GM12801 (cell line): ENCODE data around the gene ADGRF5.

Experiments
- TF ChIP-seq, protein P1 (sequence below): IDR thresholded peaks from one replicate; pipeline ENCODE4 v1.5.1; 2011; ENCODE audit warnings: control low read depth; ENCODE audit not compliant: insufficient read length; ENCODE audit errors: extremely low read depth

ADGRF5 gene

GRCh38 chr6:46947497-46947896 is 25.8 kb upstream of the ADGRF5 start:
- TF ChIP-seq, protein P1, sequence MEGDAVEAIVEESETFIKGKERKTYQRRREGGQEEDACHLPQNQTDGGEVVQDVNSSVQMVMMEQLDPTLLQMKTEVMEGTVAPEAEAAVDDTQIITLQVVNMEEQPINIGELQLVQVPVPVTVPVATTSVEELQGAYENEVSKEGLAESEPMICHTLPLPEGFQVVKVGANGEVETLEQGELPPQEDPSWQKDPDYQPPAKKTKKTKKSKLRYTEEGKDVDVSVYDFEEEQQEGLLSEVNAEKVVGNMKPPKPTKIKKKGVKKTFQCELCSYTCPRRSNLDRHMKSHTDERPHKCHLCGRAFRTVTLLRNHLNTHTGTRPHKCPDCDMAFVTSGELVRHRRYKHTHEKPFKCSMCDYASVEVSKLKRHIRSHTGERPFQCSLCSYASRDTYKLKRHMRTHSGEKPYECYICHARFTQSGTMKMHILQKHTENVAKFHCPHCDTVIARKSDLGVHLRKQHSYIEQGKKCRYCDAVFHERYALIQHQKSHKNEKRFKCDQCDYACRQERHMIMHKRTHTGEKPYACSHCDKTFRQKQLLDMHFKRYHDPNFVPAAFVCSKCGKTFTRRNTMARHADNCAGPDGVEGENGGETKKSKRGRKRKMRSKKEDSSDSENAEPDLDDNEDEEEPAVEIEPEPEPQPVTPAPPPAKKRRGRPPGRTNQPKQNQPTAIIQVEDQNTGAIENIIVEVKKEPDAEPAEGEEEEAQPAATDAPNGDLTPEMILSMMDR = no peak

DNA sequence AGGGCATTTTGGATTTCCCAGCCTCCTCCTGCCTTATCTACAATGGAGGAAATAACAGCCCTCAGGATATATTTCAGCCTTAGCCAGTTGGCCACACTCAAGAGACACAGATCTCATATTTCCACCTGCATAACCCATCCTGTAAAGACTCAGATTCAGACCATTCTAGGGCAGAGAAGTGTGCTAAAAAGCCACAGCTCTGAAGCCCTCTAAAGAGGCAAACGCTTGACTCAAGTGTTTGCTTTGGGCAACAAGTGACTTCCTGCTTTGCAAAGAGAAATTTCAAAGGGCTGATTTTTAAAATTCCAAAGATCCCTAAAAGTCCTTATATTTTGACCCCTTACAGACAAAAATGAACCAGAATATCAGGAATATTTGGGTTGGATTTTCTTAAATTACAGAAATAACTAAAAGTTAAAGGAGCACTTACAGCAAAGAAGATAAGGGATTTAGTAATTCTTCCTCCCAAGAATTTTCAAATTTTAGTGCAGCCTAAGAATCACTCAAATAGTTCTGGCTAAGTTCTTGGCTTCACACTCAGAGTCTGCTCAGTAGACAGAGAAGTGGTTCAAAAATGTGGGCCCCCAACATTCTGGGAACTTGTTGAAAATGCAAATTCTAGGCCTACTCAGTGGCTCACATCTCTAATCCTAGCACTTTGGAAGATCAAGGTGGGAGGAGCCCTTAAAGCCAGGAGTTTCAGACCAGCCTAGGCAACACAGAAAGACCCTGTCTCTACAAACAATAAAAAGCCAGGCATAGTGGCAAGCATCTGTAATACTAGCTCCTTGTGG is 18.9 kb upstream of the ADGRF5 start:
- TF ChIP-seq, protein P1 = no peak

DNA sequence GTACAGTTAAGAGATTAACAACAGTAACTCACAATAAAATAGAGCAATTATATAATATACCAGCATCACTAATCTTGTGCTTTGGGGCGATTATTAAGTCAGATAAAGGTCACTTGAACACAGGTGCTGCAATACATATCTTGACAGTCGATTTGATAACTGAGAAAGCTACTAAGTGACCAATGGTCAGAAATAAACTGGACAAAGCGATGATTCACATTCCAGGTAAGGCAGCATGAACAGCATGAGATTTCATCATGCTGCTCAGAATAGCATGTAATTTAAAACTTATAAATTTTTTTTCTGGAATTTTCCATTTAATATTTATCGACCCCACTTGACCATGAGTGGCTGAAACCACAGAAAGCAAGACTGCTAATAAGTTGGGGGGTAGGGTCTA is 15.9 kb upstream of the ADGRF5 start:
- TF ChIP-seq, protein P1 = no peak

- TF ChIP-seq, protein P1 = no peak
Measured at GRCh38 chr6:46935687-46936086, 13.9 kb upstream of the ADGRF5 start.

GRCh38 chr6:46933751-46934150 is 12.0 kb upstream of the ADGRF5 start:
- TF ChIP-seq, protein P1 = no peak

DNA sequence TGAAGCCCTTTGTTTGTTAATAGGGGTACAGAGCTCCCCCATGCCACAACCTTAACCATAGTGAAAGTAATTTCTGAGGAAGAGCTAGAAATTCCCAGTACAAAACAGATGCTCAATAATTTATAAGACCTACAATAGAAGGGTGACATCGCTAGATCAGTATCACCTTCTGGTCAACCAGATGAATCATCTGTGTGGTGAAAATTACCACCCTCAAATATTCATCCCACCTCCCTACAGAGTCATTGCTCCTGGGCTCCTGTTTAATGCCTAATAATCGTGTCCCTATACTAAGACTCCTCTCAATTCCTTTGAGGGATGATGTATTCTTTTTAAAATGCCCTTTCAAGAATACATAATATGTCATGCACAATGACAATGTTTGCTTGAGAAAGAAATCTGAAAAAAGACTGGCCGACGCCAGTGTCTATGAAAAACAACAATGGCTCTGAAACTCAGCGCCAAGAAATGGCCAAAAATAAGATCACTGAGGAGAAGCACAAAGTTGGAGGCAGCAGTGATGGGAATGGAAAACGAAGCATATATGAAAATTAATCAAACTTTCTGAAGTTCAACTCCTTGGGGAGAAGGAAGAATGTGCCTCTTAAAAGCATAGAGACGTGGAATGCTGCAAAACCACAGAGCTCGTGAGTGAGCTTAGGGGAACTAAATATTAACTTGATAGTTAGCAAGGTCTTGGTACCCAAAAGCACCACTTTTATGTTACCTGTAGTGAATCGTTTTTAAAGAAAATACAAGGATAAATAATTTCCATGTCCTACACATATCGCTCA is 11.0 kb upstream of the ADGRF5 start:
- TF ChIP-seq, protein P1 = no peak

- TF ChIP-seq, protein P1 = no peak
Measured at GRCh38 chr6:46931416-46931815, 9.7 kb upstream of the ADGRF5 start.
